NCI-H82 treated with DMSO at 0.1 percent for 48 hours (cell line): ENCODE results near the gene HS3ST4.
"Not testable (repeated sequence)": the region's sequence is repeated elsewhere in the genome, so short reads cannot be mapped to it uniquely, and the experiment has no call there.

Experiments used
- DNase-seq: peaks from one replicate; lab custom pipeline; 2025; ENCODE audit not compliant: unreplicated experiment; lab: John Stamatoyannopoulos, UW

The HS3ST4 gene

DNA sequence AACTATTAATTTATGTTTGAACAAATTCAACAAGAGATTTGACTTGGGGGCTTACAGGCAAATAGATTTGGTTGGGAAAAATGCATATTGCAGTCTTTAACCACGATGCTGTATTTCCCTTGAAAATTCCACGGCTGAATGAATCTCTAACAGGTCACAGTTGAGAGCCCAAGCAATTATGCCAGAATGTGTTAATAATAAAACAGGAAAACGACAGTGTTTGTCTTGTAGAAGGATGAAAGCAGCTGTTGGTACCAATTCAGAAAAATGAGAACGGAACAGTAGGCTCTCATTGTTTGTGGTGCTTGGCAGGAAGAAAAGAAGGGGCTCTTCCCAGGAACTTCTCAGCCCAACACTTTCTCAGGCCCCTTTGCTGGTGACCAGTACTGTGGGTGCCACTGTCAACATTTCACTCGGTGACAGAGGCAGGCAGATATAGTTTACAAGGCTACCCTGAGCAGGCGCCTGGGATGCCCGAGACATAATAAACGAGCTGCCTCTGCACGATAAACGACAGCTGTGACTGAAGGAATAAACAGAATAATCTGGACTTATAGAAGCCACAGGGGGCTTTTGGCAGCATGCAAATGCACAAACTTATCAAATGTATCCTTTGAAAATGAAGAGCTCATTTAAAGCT lies 387.1 kb downstream of the HS3ST4 start:
- DNase-seq, result peak; percentile 46

DNA sequence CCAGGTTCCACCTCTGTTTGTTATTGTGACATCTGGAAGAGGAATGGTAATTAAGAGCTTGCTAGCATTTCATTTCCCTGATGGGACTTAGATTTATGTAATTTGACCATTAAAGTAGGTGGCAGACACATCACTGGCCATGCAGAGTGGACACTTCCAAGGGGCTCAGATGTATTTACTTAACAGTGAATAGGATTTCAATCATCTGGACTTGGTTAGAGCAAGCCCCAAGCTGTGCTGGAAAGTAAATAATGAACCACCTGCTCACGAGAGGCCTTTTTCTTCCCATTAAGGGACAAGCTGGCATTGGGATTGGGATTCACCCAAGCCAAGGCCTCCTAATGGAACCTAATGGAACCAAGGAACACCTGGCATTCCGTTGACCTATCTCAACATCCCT lies 395.3 kb downstream of the HS3ST4 start:
- DNase-seq, result no peak

DNA sequence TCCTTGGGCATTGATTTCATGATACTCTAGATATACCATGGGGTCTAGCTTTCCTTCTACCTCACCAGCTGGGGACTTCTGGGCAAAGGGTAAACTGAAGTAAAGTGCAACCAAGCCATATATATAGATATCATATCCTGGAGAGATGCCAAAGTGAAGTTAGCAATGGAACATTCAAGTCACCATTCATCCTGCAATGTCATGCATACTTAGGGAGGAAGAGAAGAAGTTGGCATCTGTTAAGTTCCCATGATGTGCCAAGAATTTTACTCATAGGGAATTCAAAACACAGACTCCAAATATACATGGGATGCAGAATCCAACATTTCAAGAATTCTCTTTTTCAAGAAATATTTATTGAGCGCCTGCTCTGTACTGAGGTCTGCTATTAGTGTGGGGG lies 399.8 kb downstream of the HS3ST4 start:
- no peak for DNase-seq

DNA sequence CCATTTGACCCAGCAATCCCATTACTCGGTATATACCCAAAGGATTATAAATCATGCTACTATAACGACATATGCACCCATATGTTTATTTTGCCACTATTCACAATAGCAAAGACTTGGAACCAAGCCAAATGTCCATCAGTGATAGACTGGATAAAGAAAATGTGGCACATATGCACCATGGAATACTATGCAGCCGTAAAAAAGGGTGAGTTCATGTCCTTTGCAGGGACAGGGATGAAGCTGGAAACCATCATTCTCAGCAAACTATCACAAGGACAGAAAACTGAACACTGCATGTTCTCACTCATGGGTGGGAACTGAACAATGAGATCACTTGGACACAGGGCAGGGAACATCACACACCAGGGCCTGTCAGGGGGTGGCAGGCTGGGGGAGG lies 406.4 kb downstream of the HS3ST4 start:
- DNase-seq, result not testable (repeated sequence)

DNA sequence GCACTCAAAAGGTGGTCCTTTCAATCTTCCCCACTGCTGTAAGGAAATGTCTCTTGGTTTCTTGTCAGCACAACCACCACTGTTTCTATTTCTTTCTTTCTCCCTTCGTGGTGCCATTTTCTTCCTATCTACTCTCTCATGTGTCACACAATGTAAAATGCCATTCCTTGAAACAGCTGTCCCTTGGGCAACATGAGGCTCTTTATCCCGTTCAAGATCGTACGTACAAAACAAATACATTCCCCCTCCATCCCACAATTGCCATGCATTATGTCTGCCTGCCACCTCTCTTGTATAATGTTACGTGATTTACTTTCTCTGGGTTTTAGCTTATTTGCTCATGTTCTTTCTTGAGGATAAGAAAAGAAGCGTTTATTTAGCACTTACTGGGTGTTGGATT lies 410.6 kb downstream of the HS3ST4 start:
- DNase-seq, result no peak

DNA sequence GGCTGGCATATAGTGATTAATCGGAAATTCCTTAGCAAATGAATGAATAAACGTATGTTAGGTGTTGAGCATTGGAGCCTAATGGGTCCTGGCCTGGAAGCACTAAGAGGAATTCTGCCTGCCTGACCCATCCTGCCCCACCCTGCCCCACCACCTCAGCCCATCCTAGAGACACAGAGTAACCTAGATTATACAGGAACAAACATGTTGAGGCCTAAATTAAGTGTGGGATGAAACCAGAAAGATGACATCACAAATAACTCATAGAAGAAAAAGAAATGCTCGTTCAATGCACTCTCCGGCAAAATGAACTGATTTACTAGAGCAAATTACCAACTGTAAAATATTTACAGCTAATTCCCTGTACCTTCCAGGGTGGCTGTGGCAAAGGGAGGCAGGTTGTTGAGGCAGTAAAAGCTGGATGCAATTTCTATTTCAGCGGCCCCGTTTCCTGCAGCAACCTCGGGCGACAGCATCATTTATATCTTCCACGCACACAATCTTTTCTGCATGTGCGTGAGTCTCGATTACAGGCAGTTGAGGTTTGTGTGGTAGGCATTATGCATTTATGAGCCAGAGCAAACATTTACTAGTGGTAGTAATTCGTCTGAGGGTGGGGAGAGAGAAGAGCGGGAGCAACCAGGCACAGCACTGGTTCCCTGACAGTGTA lies 417.2 kb downstream of the HS3ST4 start:
- no peak for DNase-seq

DNA sequence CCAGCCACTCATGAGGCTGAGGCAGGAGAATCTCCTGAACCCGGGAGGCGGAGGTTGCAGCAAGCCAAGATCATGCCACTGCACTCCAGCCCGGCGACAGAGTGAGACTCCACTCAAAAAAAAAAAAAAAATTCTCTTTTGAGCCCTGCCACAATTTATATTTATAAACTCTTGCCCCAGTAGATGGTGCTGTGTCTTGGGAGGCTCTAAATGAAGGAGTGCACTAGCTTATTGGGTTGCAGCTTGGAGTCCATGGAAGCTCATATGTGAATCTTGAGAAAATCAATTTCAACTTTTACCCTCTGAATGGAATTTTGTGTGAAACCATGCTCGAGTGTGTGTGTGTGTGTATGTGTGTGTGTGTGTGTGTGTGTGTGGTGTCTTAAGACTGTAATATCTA lies 420.1 kb downstream of the HS3ST4 start:
- no peak for DNase-seq

DNA sequence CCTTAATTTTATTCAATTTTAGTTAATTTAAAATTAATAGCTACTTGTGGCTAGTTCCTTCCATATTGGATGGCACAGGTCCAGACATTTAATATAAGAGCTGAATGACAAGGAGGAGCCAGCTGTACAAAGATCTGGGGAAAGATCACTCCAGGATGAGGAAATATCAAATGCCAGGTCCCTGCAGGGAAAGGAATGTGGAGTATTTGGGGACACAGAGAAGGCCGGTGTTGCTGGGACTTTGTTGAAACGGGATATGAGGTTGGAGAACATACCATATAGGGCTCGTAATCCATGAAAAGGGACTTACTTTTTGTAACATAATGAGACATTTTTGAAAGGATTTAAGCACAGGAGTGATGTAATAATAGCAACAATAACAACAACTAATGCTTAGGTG lies 426.8 kb downstream of the HS3ST4 start:
- DNase-seq, result no peak

DNA sequence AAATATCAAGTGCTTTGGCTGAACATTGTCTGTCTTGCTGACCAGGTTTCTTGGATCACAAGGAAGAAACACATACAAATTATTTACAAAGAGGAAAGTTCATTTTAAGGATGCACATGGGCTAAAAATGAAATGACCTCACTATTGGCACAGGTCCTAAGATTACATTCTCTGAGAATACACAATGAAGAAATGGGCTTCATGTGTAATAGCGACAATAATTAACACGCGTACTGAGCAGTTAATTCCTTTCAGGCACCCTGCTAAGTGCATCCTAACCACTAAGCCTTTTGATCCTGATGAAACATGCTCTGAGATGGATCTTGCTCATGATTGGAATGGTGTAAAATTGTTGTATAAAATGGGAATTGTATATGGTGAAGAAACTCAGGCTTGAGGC lies 429.0 kb downstream of the HS3ST4 start:
- DNase-seq, result no peak

DNA sequence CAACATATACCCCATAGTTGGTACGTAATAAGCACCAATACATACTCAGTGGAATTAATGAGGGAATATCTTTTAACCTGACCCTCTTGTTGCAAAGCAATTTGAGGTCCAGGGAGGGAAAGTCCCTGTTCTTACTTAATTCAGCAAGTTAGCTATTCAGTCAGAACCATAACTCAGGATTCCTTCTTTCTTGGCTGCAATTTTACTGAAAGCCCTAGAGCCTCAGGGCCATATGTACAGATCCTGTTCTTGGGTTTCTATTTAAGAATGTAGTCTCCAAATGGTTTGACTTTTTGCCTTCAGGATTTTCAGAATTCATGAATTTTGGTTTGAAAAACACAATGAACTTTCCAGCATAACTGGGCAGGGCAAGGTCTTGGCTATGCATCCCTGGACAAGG lies 436.5 kb downstream of the HS3ST4 start:
- no peak for DNase-seq

DNA sequence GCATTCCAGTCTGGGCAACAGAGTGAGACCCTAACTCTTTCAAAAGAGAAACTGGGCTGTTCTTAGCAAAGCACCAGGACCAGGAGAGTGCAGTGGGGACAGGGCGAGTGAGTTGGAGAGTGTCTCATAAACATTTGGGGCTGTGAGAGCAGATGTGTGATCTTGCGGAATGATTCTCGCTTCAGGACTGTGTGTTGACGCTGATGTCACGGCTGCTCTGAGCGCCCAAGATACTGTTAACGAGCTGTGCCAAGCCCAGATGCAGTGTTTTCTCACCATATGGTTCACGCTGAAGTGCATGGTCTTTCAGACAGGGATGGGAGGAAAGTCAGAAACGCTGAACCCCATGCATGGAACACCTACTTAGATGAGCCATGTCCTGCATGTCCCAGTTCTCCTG lies 438.2 kb downstream of the HS3ST4 start:
- DNase-seq, result no peak

DNA sequence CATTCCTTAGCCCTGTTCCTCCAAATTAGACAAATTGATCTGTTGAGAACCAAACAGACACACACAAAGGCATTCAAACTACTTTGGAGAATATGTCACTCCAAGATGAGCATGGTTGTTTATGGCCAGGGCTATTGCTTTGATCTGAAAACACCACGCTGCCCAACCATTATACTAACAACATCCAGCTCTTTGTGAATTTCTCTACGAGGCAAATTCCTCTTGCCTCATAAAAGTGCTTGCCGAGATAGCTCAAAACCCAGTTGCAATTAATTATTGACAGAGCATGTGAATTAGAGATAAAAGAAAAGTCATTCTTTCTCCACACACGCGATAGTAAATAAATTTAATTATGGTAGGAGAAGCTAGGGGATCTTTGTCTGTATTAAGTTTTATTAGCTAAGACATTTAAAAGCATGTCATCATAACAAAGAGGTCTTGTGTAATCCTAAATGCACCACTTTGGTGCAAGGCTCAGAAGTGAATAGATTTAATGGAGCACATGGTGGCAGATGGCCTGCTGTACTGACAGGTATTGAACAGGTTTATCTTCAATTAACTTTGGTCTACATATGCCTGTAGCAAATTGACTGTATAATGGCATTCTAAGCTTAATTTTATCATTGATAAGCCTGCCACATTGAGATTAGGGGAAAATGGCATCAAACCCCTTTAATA lies 441.8 kb downstream of the HS3ST4 start:
- peak; percentile 94 for DNase-seq

DNA sequence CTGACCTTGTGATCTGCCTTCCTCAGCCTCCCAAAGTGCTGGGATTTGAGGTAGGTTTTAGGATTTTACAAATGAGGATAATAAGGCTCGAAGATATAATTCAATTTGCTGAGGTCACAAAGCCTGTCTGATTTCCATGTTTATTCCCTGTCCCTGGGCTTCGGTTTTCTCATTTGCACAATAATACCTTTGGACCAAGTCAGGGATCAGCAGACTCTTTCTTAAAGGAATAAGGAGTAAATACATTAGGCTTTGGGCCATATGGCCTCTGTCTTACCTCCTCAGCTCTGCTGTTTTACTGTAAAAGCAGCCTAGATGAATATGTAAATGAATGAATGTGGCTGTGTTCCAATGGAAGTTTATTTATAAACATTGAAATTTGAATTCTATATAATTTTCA lies 442.8 kb downstream of the HS3ST4 start:
- DNase-seq, result peak; percentile 95

DNA sequence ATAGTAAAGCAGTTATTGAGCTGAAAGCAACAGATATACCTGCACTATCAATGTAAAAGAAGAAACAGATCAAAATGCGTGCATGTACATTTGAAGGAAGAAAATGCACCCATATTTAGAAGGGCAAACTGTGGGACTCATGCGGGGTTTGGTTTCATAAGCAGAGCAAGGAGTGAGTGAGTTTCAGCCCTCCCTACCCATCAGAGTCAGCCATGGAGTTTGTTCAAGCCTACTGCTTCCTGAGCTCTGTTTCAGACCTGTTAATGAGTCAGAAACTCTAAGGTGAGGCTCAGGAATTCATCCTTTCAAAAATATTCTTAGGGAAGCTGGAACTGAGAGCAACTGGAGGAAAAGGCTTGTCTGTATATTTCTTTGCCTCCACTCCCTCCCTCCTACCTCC lies 446.2 kb downstream of the HS3ST4 start:
- no peak for DNase-seq

DNA sequence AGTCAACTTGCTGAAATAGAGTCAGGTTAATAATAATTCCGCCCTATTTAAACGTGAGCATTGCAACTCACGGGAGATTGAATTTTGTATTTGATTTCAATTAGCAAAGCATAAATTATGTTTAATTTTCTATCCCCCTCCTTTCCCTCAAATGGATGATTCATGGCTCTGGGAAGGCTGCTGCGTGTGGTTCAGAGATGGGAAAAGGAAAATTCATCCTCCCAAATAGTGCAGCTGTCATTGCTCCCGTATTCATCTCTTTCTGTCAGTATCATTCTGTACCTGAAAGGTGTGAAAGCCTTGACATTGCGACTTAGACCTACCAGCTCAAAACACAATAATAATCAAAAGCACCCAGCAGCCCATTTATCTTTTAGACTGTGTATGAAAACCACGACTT lies 447.3 kb downstream of the HS3ST4 start:
- no peak for DNase-seq

DNA sequence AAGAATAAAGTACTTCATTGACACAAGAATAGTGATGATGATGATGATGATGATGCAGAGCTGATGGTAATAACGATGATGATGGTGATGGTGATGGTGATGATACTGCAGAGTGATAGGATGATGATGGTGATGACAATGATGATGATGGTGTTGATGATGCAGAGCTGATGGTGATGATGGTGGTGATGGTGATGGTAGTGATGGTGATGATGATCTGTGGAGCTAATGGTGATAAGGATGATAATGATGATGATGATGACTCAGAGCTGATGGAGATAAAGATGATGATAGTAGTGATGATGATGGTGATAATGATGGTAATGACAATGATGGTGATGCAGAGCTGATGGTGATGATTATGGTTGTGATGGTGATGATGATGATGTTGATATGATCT lies 448.1 kb downstream of the HS3ST4 start:
- DNase-seq, result no peak

DNA sequence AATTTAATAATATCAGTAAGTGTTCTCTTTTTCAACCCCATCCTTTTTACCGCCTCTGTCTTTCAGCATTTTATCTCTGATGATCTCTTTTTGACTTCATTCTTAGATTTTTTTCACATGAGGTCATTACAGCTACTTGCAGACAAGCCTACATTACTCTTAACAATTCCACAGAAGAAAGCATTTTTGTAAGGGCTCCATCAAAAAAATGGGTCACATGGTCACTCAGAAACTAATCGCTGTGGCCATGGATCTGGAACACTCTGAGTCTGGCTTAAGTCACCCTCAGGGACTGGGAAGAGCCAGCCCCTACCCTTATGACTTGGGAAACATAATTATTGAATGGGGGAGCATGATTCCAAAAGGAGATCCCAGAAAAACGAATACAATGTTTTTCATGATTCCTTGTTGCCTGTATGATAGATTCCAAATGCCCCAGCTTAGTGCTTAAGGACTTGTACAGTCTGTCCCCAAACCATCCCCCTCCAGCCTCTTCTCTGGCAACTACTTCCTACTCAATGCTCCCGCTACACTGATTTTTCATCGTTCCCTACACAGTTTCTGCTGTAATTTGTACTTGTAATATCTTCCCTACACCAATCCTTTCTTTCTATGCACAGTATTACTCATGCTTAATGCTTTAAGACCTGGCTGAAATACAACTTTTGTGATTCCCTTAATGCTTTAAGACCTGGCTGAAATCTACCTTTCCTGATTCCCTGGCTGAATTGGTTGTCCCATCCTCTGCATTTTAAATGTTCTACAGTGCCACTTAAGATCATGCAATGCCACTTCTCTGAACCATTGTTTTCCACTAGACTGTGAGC lies 457.8 kb downstream of the HS3ST4 start:
- no peak for DNase-seq

DNA sequence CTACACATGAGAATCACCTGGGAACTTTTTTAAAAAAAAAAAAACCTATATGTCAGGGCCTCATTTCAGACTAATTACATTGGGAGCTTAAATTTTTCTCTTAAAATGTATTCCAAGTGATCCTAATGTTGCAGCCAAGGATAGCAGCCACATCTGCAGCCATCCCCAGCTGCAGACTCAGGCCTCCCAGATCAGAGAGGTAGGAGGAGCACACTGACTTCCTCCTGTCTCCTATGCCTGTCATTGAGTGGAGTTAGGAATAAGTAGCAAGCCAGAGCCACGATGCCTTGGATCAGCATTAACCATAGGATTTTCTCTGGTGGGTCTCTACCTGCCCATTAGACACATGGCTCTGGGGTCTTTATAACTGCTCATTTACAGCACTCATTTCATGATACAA lies 463.5 kb downstream of the HS3ST4 start:
- no peak for DNase-seq

DNA sequence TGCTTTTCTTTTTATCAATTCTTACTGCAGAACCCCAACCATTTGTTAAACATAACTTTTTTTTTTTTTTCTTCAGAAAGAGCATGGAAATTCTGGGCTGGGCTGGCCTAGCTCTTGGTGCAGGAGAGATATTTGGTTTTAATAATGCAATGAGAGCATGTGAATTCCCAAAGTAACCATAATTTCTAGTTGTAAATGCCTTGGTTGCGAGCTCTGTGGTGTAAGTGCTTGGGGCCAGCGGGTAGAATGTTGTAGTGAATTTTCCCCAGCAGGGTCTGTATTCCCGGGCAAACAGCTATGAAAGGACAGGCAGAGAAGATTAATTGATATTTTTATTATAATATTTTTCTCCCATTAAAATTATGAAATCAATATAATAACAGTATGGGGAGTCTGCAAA lies 465.6 kb downstream of the HS3ST4 start:
- no peak for DNase-seq

DNA sequence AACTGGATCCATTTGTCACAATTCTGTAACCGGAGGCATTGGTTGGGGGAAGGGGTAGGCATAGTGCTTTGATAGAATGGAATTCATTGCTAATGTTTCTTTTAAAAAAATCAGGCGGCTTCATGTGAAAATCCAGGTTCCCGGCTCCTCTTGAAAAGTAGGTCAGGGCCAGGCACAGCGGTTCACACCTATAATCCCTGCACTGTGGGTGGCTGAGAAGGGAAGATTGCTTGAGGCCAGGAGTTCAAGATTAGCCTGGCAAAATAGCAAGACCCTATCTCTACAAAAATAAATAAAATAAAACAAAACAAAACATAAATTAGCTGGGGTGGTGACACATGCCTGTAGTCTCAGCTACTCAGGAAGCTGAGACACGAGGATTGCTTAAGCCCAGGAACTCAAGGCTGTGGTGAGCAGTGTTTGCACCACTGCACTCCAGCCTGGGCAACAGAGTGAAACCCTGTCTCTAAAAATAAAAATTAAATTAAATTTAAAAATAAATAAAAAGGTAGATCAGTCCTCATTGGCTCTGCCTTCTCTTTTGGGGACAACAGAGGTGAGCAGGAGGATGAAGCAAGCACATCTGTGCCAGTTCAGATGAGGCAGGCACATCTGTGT lies 466.5 kb downstream of the HS3ST4 start:
- DNase-seq, result no peak

DNA sequence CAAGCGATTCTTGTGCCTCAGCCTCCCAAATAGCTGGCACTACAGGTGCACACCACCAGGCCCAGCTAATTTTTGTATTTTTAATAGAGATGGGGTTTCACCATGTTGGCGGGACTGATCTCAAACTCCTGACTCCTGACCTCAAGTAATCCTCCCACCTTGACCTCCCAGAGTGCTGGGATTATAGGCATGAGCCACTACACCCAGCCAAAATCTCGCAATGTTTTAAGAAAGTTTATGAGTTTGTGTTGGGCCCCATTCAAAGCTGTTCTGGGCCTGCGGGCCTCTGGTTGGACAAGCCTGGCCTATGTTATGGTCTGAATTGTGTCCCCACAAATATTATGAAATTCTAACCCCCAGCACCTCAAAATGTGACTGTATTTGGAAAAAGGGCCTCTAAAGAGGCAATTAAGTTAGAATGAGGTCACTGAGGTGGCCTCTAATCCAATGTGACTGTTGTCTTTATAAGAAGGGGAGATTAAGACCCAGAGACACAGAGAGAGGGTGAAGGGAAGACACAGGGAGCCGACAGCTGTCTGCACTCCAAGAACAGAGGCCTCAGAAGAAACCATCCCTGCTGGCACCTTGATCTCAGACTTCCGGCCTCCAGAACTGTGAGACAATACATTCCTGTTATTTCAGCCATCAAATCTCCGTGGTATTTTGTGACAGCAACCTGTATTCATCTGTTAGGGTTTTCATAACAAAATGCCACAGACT lies 469.9 kb downstream of the HS3ST4 start:
- peak; percentile 80 for DNase-seq
